Osteocyte (in vitro differentiated cells): ENCODE measurements around the gene EAPP. TPM values are rescaled to one million over a fixed set of nuclear protein-coding genes. Genes with fewer than 3 reads are reported as not detected.
"Not testable (repeated sequence)": the region's sequence is repeated elsewhere in the genome, so short reads cannot be mapped to it uniquely, and the experiment has no call there.

Source experiments
- DNase-seq: peaks from one replicate; pipeline ENCODE4 v3.0.0; 2021; ENCODE audit warnings: mixed read lengths; ENCODE audit not compliant: unreplicated experiment; ENCODE audit errors: extremely low spot score
- H3K27ac Mint-ChIP-seq: one replicate; pipeline ENCODE4 v1.8.0; 2021; ENCODE audit warnings: mild to moderate bottlenecking, mixed read lengths; ENCODE audit not compliant: unreplicated experiment
- H3K27me3 Mint-ChIP-seq: one replicate; pipeline ENCODE4 v1.8.0; 2021; ENCODE audit warnings: mixed read lengths; ENCODE audit not compliant: unreplicated experiment
- H3K36me3 Mint-ChIP-seq: one replicate; pipeline ENCODE4 v1.8.0; 2021; ENCODE audit warnings: mixed read lengths; ENCODE audit not compliant: unreplicated experiment
- H3K4me1 Mint-ChIP-seq: one replicate; pipeline ENCODE4 v1.8.0; 2021; ENCODE audit warnings: mixed read lengths; ENCODE audit not compliant: unreplicated experiment
- H3K4me3 Mint-ChIP-seq: one replicate; pipeline ENCODE4 v1.8.0; 2021; ENCODE audit warnings: mild to moderate bottlenecking, moderate library complexity, mixed read lengths; ENCODE audit not compliant: unreplicated experiment
- H3K9me3 Mint-ChIP-seq: one replicate; pipeline ENCODE4 v1.8.0; 2021; ENCODE audit warnings: mixed read lengths; ENCODE audit not compliant: unreplicated experiment
- total RNA-seq: library from RNA; stranded (reverse); gene quantifications from 2 replicates; pipeline ENCODE4 v1.2.1, GENCODE V29; 2021
- TF ChIP-seq, protein P1 (sequence below): fragments of 200-600 bp; sonication (generic); IDR thresholded peaks from 2 replicates; pipeline ENCODE4 v1.5.0; 2021; ENCODE audit warnings: antibody characterized with exemption, mild to moderate bottlenecking, moderate library complexity

EAPP gene
- total RNA-seq, 1 donor from 2014 or later = 42.0 TPM

DNA sequence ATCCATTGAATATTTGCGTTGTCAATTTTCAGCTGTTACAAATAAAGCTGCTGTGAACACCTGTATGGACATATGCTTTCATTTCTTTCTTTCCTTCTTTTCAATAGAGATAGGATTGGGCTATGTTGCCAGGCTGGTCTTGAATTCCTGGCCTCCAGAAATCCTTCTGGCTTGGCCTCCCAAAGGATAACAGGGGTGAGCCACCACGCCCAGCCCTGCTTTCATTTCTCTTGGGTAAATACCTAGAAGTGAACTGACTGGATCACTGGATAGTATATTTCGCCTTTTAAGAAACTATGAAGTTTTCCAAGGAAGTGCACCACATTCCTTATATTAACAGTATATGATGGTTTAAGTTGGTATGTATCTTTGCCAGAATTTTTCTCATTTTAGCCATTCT lies 32.3 kb upstream of the EAPP start:
- H3K4me3 Mint-ChIP-seq = no peak overlapping the region
- H3K27ac Mint-ChIP-seq = no peak overlapping the region
- H3K36me3 Mint-ChIP-seq = peaks cover 23% of the 10 kb centered on the region
- no peak for DNase-seq
- no peaks in the 10 kb centered on the region for H3K4me1 Mint-ChIP-seq
- no peaks in the 10 kb centered on the region for H3K9me3 Mint-ChIP-seq
- no peaks in the 10 kb centered on the region for H3K27me3 Mint-ChIP-seq
- TF ChIP-seq, protein P1, sequence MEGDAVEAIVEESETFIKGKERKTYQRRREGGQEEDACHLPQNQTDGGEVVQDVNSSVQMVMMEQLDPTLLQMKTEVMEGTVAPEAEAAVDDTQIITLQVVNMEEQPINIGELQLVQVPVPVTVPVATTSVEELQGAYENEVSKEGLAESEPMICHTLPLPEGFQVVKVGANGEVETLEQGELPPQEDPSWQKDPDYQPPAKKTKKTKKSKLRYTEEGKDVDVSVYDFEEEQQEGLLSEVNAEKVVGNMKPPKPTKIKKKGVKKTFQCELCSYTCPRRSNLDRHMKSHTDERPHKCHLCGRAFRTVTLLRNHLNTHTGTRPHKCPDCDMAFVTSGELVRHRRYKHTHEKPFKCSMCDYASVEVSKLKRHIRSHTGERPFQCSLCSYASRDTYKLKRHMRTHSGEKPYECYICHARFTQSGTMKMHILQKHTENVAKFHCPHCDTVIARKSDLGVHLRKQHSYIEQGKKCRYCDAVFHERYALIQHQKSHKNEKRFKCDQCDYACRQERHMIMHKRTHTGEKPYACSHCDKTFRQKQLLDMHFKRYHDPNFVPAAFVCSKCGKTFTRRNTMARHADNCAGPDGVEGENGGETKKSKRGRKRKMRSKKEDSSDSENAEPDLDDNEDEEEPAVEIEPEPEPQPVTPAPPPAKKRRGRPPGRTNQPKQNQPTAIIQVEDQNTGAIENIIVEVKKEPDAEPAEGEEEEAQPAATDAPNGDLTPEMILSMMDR = no peak

DNA sequence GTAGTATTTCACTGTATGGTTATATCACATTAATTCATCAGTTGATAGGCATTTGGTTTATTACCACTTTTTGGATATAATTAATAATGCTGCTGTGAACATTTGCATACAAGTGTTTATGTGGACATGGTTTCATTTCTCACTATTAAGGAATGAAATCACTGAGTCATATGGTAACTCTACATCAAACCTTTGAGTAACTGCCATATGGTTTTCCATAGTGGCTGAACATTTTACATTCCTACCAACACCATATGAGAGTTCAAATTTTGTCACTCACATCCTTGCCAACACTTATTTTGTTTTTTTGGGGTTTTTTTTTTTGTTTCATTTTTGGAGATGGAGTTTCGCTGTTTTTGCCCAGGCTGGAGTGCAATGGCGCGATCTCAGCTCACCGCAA lies 30.2 kb upstream of the EAPP start:
- Mint-ChIP-seq H3K27ac (no peak overlapping the region), H3K4me3 (no peak overlapping the region), H3K9me3 (no peaks in the 10 kb centered on the region), H3K4me1 (no peaks in the 10 kb centered on the region), H3K27me3 (no peaks in the 10 kb centered on the region), H3K36me3 (peaks cover 22% of the 10 kb centered on the region)
- TF ChIP-seq, protein P1 = no peak
- DNase-seq = no peak

- Mint-ChIP-seq H3K4me1 (no peaks in the 10 kb centered on the region), H3K27me3 (no peaks in the 10 kb centered on the region), H3K27ac (no peak overlapping the region), H3K36me3 (peaks cover 22% of the 10 kb centered on the region), H3K9me3 (no peaks in the 10 kb centered on the region), H3K4me3 (no peak overlapping the region)
- TF ChIP-seq, protein P1 = no peak
- DNase-seq = no peak
These were observed 29.3 kb upstream of the EAPP start for GRCh38 chr14:34568803-34569202.

- Mint-ChIP-seq H3K27ac (no peak overlapping the region), H3K9me3 (no peaks in the 10 kb centered on the region), H3K36me3 (peaks cover 11% of the 10 kb centered on the region), H3K4me1 (no peaks in the 10 kb centered on the region), H3K4me3 (no peak overlapping the region), H3K27me3 (no peaks in the 10 kb centered on the region)
- TF ChIP-seq, protein P1 = no peak
- no peak for DNase-seq
These were observed 23.3 kb upstream of the EAPP start for GRCh38 chr14:34562776-34563150.

DNA sequence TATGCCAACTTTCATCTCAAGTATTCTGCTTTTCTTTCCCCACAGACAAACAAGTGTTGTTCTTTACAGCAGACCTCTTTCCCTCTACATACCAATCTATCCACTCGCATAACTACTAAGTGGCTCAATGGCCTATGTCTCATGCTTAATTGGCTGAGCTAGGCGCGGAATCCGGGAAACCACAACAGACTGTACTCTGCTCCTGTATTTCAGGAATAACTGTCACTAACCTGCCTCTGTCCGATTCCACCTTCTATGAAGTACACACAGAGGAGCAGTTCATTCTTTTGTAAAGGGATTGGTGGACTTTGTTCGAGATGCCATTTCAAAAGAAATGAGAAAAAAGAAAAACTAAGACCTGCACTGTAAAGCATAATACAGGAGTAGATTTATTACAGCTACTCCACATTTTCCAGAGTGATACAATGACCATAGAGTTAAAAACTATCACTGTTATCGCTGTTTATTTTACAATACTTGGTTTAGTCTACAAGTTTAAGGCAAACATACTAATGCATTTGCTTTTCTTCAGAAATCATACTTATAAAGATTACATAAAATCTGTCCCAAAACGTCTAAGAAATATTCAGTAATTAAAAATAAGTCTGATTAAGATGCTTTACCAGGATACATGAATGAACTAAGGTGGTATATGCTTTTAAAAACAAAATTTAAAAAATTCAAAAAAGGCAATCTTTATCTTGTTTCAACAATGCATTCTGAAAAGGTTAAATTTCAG lies 22.7 kb upstream of the EAPP start:
- not testable (repeated sequence) for H3K4me3 Mint-ChIP-seq, H3K36me3 Mint-ChIP-seq, H3K4me1 Mint-ChIP-seq, H3K27ac Mint-ChIP-seq, DNase-seq, H3K27me3 Mint-ChIP-seq, H3K9me3 Mint-ChIP-seq

DNA sequence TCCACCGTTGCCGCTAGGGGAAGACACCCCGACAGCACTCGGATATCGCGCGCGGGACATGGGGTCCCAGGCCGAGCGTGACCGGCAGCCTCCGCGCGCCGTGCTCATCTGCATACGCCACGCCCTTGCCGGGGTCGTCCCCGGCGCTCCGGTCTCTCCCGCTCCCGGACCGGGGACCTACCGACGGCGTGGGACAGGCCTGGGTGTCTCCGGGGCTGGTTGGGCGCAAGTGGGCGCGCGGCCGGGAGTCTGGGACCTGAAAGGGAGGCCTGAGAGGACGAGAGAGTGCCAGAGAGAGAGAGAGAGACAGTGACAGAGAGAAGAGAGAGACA lies 17.0 kb upstream of the EAPP start:
- not testable (repeated sequence) for H3K4me3 Mint-ChIP-seq, H3K9me3 Mint-ChIP-seq, H3K27me3 Mint-ChIP-seq, DNase-seq, H3K27ac Mint-ChIP-seq, H3K36me3 Mint-ChIP-seq
- peaks cover 12% of the 10 kb centered on the region for H3K4me1 Mint-ChIP-seq

DNA sequence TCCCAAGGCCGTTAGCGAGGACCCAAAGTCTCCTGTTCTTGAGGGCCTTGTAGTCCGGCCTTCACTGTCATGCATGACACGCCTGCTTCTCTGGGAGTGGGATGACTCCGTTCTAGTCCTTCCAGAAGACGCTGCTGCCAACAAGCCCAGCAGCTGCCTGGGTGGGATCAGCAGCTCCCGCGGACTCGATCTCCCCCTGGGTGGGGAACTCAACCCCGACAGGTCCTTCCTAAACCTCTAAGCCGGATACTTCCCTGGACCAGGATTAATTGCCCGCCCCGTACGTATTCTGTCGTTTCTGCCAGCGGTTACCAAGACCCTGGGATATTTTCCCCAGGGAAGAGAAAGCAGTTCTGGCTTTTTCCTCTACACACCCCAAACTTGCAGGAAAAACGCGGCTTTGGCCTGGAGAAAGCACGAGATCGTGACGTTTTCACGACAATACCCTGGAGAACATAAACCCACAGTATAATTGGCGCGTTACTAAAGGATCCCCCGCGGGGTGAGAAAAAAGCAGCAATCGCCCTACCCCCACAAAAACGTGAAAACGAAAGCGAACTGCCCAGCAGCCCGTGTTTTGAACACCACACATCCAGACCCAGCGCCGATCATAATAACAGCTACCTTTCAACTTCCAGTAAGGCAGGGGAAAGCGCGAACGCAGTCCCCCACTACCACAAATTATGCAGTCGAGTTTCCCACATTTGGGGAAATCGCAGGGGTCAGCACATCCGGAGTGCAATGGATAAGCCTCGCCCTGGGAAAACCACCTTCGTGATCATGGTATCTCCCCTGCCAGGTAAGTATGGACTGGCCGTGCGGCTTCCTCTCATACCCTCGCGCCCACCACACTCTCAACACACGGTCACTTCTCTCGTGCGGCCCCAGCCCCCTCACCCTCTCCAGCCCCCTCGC lies 16.3 kb upstream of the EAPP start:
- H3K27me3 Mint-ChIP-seq, H3K36me3 Mint-ChIP-seq, DNase-seq, H3K4me3 Mint-ChIP-seq, H3K27ac Mint-ChIP-seq, H3K9me3 Mint-ChIP-seq: not testable (repeated sequence)
- H3K4me1 Mint-ChIP-seq = peaks cover 12% of the 10 kb centered on the region
